Spleen (tissue), 11 donors: ENCODE results near the gene TRIM54. TPM values are rescaled to one million over a fixed set of nuclear protein-coding genes. Genes with fewer than 3 reads are reported as not detected.

Experiments used
- DNase-seq: peaks from one replicate; pipeline ENCODE4 v3.0.0-alpha.2; 2020
- H3K27ac ChIP-seq, 8 donors: fragments of 200-600 bp; sonication (generic) in 7 of 8; 1 replicate in 4 of 8; 2 replicates in 4 of 8; pipeline versions ENCODE4 v1.5.0 to v1.8.0; 2016 to 2021; ENCODE audit warnings: inconsistent platforms in 4 of 8, mild to moderate bottlenecking in 4 of 8, moderate library complexity in 1 of 8
- H3K27me3 ChIP-seq, 7 donors: fragments of 200-600 bp; sonication (generic) in 6 of 7; replicated peaks in 1 of 7; 1 replicate in 4 of 7; 2 replicates in 3 of 7; pipeline versions ENCODE4 v1.5.0 to v1.8.0; 2016 to 2021; ENCODE audit warnings: inconsistent platforms in 3 of 7, mild to moderate bottlenecking in 1 of 7
- H3K36me3 ChIP-seq, 6 donors: fragments of 200-600 bp; sonication (generic) in 5 of 6; 1 replicate in 4 of 6; 2 replicates in 2 of 6; pipeline versions ENCODE4 v1.5.0 to v1.8.0; 2016 to 2021; ENCODE audit warnings: inconsistent platforms in 2 of 6
- H3K4me1 ChIP-seq, 6 donors: fragments of 200-600 bp; sonication (generic) in 5 of 6; 1 replicate in 3 of 6; 2 replicates in 3 of 6; pipeline versions ENCODE4 v1.5.0 to v1.8.0; 2016 to 2021; ENCODE audit warnings: inconsistent platforms in 3 of 6
- H3K4me3 ChIP-seq, 8 donors: fragments of 200-600 bp; sonication (generic) in 7 of 8; 1 replicate in 4 of 8; 2 replicates in 4 of 8; pipeline versions ENCODE4 v1.5.0 to v1.8.0; 2016 to 2021; ENCODE audit warnings: inconsistent platforms in 4 of 8, mild to moderate bottlenecking in 4 of 8, moderate library complexity in 2 of 8
- H3K9me3 ChIP-seq, 8 donors: fragments of 200-600 bp; sonication (generic) in 7 of 8; 1 replicate in 4 of 8; 2 replicates in 4 of 8; pipeline versions ENCODE4 v1.5.0 to v1.8.0; 2016 to 2021; ENCODE audit warnings: inconsistent platforms in 4 of 8
- POLR2A ChIP-seq, 3 donors: fragments of 450-650 bp; IDR thresholded peaks; one replicate each; pipeline ENCODE4 v1.5.1; 2017; ENCODE audit warnings: antibody characterized with exemption in 3 of 3, mild to moderate bottlenecking in 1 of 3
- POLR2AphosphoS5 ChIP-seq, 3 donors: sonication (generic); formaldehyde crosslinking; IDR thresholded peaks; one replicate each; pipeline ENCODE4 v1.5.1; 2017; ENCODE audit warnings: antibody characterized with exemption in 3 of 3
- WGBS, 5 donors: extraction: QIAGEN DNeasy Blood & Tissue Kit in 3 of 5; methylation state at CpG; one replicate each; pipeline versions ENCODE4 v1.1.5 to v1.1.7; 2013 to 2018; 5-methylcytosine and 5-hydroxymethylcytosine counted together
- intact Hi-C: fragments of 100-400 bp; cut with DNase I; formaldehyde crosslinking; loops from one replicate; pipeline ENCODE4 v1.15.0; 2023; ENCODE audit warnings: low total_unique reads
- polyA plus RNA-seq, 3 donors: library from polyadenylated mRNA; stranded (reverse); fragments of 200-250 nt; gene quantifications; one replicate each; pipeline ENCODE4 v1.2.1, GENCODE V29; 2013
- total RNA-seq, 7 donors: library from RNA; depleted of rRNA in 3 of 7; stranded (reverse); fragments of >200 nt in 3 of 7; fragmentation: NEBNext Ultra II Directional in 4 of 7; extraction: Animal tissue kit (Norgen Biotek cat#: 25700) in 4 of 7; gene quantifications; one replicate each; pipeline versions ENCODE4 v1.1.0 to v1.2.1, GENCODE V29; 2016 to 2021
- TF ChIP-seq, protein P1 (sequence below), 11 experiments: fragments of 200-600 bp in 7 of 11; fragments of 450-650 bp in 4 of 11; sonication (generic) in 4 of 11; IDR thresholded peaks in 8 of 11; conservative IDR thresholded peaks in 3 of 11; 1 replicate in 7 of 11; 2 replicates in 4 of 11; pipeline versions ENCODE4 v1.4.0 to v1.8.0; 2016 to 2021; ENCODE audit warnings: antibody characterized with exemption in 11 of 11, inconsistent platforms in 4 of 11, mild to moderate bottlenecking in 1 of 11
- donor health status: healthy with polysubstance abuse.
- donor health status: DM: no; HTN: no; CAD: no; lungs with moderate emphysema.
- donor health status: DM: no; HTN: no; CAD: no.
- donor health status: Bipolar disorder and iron deficiency.
- donor health status: healthy.
- donor health status: DM: no; HTN: no; CAD: no.
- donor health status: DM: yes; HTN: yes; CAD: no.

Gene TRIM54
- total and polyA plus RNA-seq, 10 donors = 0.22 to 3.1 (median 0.49) TPM; not detected in 1

DNA sequence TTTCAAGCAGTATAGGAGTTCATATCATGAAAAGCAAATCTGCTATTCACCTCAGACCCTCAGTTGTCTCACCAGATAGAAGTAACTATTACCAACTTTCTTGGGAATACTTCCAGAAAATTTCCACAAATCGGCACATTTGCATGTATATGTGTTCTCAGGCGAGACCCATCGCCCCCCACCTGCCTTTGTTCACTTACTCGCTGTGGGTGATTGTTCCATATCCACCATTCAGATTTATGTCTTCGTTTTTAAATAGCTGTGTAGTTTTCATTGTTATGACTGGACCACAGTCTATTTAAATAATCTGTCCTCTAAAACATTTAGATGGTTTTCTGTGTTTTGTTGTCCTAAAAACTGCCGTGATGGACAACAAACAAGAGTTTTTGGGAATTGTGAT lies 3.3 kb downstream of the TRIM54 start:
- no peak for DNase-seq
- Histone ChIP-seq H3K27ac (no peak overlapping the region), H3K9me3 (no peaks in the 10 kb centered on the region), H3K4me3 (no peak overlapping the region), H3K36me3 (no peaks in the 10 kb centered on the region), H3K27me3 (peaks cover 0 to 11% (median 0%) of the 10 kb centered on the region in 7 donors), H3K4me1 (peaks cover 0 to 5% (median 0%) of the 10 kb centered on the region in 6 donors)
- 66 to 88% (median 85%) methylated on average over 6 of the region's 6 CpGs for WGBS, 5 donors
- intact Hi-C loops = no loop called here
- TF ChIP-seq POLR2AphosphoS5 (IDR thresholded peaks at IDR 0.05) = no peak
- no peak for TF ChIP-seq POLR2A (IDR thresholded peaks at IDR 0.05)
- TF ChIP-seq, protein P1, sequence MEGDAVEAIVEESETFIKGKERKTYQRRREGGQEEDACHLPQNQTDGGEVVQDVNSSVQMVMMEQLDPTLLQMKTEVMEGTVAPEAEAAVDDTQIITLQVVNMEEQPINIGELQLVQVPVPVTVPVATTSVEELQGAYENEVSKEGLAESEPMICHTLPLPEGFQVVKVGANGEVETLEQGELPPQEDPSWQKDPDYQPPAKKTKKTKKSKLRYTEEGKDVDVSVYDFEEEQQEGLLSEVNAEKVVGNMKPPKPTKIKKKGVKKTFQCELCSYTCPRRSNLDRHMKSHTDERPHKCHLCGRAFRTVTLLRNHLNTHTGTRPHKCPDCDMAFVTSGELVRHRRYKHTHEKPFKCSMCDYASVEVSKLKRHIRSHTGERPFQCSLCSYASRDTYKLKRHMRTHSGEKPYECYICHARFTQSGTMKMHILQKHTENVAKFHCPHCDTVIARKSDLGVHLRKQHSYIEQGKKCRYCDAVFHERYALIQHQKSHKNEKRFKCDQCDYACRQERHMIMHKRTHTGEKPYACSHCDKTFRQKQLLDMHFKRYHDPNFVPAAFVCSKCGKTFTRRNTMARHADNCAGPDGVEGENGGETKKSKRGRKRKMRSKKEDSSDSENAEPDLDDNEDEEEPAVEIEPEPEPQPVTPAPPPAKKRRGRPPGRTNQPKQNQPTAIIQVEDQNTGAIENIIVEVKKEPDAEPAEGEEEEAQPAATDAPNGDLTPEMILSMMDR (IDR thresholded peaks at IDR 0.05 in 8 of 11, conservative IDR thresholded peaks at IDR 0.05 in 3 of 11) = no peak

DNA sequence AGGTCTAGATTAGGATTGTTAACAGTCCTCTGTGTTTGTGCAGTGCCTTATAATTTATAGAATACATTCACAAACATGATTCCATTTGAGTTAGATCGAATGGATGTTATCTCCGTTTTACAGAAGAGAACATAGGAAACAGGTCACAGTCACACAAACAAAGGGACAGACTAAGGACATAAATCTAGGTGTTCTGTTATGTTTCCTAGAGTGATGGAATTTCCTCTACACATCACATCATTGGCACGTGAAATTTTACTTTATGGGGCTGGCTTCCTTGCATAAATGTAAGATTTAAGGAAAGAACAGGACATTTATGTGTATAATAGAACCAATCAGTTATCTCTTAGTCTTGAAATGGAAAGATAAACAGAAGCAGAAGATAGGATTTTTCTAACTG lies 6.4 kb downstream of the TRIM54 start:
- Histone ChIP-seq H3K36me3 (no peaks in the 10 kb centered on the region), H3K4me1 (peaks cover 0 to 10% (median 0%) of the 10 kb centered on the region in 6 donors), H3K27me3 (peaks cover 0 to 9% (median 0%) of the 10 kb centered on the region in 7 donors), H3K27ac (no peak overlapping the region), H3K9me3 (no peaks in the 10 kb centered on the region), H3K4me3 (no peak overlapping the region)
- TF ChIP-seq POLR2AphosphoS5 (IDR thresholded peaks at IDR 0.05) = no peak
- TF ChIP-seq POLR2A (IDR thresholded peaks at IDR 0.05) = no peak
- TF ChIP-seq, protein P1 (IDR thresholded peaks at IDR 0.05 in 8 of 11, conservative IDR thresholded peaks at IDR 0.05 in 3 of 11) = no peak
- DNase-seq = no peak
- intact Hi-C loops = no loop called here
- 21 to 46% (median 36%) methylated on average over 3 of the region's 3 CpGs for WGBS, 5 donors

DNA sequence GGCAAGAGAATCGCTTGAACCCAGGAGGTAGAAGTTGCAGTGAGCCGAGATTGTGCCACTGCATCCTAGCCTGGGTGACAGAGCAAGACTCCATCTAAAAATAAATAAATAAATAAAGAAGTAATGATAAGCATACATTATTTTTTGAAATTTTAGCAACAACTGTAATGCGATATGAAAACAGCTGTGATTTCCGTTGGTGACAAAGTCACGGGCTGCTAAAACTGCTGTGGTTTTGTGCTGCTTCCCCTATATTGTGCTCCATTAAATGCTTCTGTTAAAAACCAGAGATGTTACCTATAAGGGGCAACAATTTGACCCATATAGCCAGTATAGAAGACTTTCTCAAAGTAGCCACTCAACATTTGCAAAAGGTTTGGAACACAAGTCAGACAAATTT lies 8.3 kb downstream of the TRIM54 start:
- no peak overlapping the region for H3K27ac ChIP-seq
- no peaks in the 10 kb centered on the region for H3K9me3 ChIP-seq
- H3K36me3 ChIP-seq = no peaks in the 10 kb centered on the region
- TF ChIP-seq POLR2AphosphoS5 (IDR thresholded peaks at IDR 0.05) (no peak), POLR2A (IDR thresholded peaks at IDR 0.05) (no peak)
- TF ChIP-seq, protein P1 (IDR thresholded peaks at IDR 0.05 in 8 of 11, conservative IDR thresholded peaks at IDR 0.05 in 3 of 11) = no peak
- DNase-seq = no peak
- peaks cover 0 to 10% (median 0%) of the 10 kb centered on the region in 6 donors for H3K4me1 ChIP-seq
- 42 to 55% (median 48%) methylated on average over 5 of the region's 5 CpGs for WGBS, 5 donors
- peaks cover 0 to 9% (median 0%) of the 10 kb centered on the region in 7 donors for H3K27me3 ChIP-seq
- intact Hi-C loops = no loop called here
- no peak overlapping the region for H3K4me3 ChIP-seq

DNA sequence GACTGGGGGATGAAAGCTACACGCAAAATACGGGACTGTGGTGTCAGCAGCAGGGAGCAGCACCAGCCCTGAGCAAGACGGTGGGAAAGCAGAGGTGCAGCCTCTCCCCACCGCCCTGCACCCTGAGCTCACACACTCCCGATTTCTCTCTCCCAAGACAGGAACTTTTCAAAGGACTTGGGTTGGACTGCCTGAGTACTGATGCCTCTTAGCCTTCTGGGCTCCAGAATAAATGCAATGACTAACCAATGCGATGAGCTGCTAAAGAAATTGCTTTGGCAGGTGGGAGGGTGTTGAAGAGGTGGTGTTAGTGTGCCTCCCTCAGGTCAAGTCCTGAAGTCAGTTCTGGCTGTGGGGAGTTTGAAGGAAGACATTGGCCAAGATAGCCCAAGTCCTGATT lies 9.6 kb downstream of the TRIM54 start:
- intact Hi-C loops = no loop called here
- no peak overlapping the region for H3K4me3 ChIP-seq
- TF ChIP-seq POLR2AphosphoS5 (IDR thresholded peaks at IDR 0.05) = no peak
- no peak for TF ChIP-seq POLR2A (IDR thresholded peaks at IDR 0.05)
- H3K4me1 ChIP-seq = peaks cover 0 to 10% (median 0%) of the 10 kb centered on the region in 6 donors
- H3K9me3 ChIP-seq = no peaks in the 10 kb centered on the region
- H3K27me3 ChIP-seq = peaks cover 0 to 9% (median 0%) of the 10 kb centered on the region in 7 donors
- WGBS, 5 donors = 64 to 85% (median 72%) methylated on average over 6 of the region's 6 CpGs
- no peak for DNase-seq
- H3K27ac ChIP-seq = no peak overlapping the region
- H3K36me3 ChIP-seq = no peaks in the 10 kb centered on the region

DNA sequence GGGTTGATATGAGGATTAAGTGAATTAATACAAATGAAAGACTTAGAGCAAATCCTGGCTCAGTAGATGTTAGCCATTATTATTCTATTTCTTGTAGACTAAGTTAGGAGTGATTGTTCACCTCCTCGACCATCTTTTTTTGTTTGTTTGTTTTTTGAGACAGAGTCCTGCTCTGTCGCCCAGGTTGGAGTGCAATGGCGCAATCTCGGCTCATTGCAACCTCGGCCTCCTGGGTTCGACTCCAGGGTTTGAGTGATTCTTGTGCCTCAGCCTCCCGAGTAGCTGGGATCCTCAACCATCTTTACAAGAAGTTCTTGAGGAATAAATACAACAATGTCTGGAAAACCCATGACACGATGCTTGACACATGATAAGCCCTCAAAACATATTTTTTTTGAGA lies 12.7 kb downstream of the TRIM54 start:
- H3K27me3 ChIP-seq = peaks cover 0 to 9% (median 0%) of the 10 kb centered on the region in 7 donors
- no peak for TF ChIP-seq POLR2A (IDR thresholded peaks at IDR 0.05)
- no peak for TF ChIP-seq POLR2AphosphoS5 (IDR thresholded peaks at IDR 0.05)
- TF ChIP-seq, protein P1 (IDR thresholded peaks at IDR 0.05 in 8 of 11, conservative IDR thresholded peaks at IDR 0.05 in 3 of 11) = no peak
- H3K36me3 ChIP-seq = no peaks in the 10 kb centered on the region
- intact Hi-C loops = no loop called here
- 84 to 93% (median 91%) methylated on average over 8 of the region's 8 CpGs for WGBS, 5 donors
- no peak overlapping the region for H3K27ac ChIP-seq
- peaks cover 0 to 10% (median 0%) of the 10 kb centered on the region in 6 donors for H3K4me1 ChIP-seq
- no peaks in the 10 kb centered on the region for H3K9me3 ChIP-seq
- DNase-seq = no peak
- no peak overlapping the region for H3K4me3 ChIP-seq
